CD14-positive monocyte (primary cell): ENCODE measurements around the gene OSBPL10. TPM values are rescaled to one million over a fixed set of nuclear protein-coding genes. Genes with fewer than 3 reads are reported as not detected.

Source experiments
- DNase-seq, 3 donors: peaks; one replicate each; pipeline ENCODE4 v3.0.0-alpha.2; 2011 to 2022
- H2AFZ ChIP-seq: 2 replicates; pipeline ENCODE4 v1.6.0; 2012; ENCODE audit warnings: mild to moderate bottlenecking, low read depth, low read length, inconsistent platforms; ENCODE audit not compliant: insufficient read depth, poor library complexity, severe bottlenecking
- H3K27ac ChIP-seq, 2 donors: 1 replicate in 1 of 2; 2 replicates in 1 of 2; pipeline ENCODE4 v1.5.1; 2012 to 2013; ENCODE audit warnings: low read length in 2 of 2, control low read depth in 1 of 2, inconsistent platforms in 1 of 2, low read depth in 1 of 2, mild to moderate bottlenecking in 1 of 2
- H3K27me3 ChIP-seq, 2 donors: one replicate each; pipeline versions ENCODE4 v1.6.0 to v1.6.1; 2011 to 2013; ENCODE audit warnings: low read length in 2 of 2; ENCODE audit not compliant: control insufficient read depth in 2 of 2, insufficient read depth in 2 of 2
- H3K36me3 ChIP-seq, 2 donors: replicated peaks in 1 of 2; 1 replicate in 1 of 2; 2 replicates in 1 of 2; pipeline versions ENCODE4 v1.5.1 to v1.6.1; 2012 to 2013; ENCODE audit warnings: low read length in 2 of 2, control low read depth in 1 of 2, inconsistent platforms in 1 of 2, mild to moderate bottlenecking in 1 of 2; ENCODE audit not compliant: insufficient read depth in 2 of 2, control insufficient read depth in 1 of 2
- H3K4me1 ChIP-seq, 2 donors: 1 replicate in 1 of 2; 2 replicates in 1 of 2; pipeline versions ENCODE4 v1.5.1 to v1.6.1; 2012 to 2013; ENCODE audit warnings: low read length in 2 of 2, control low read depth in 1 of 2, inconsistent platforms in 1 of 2, mild to moderate bottlenecking in 1 of 2, moderate library complexity in 1 of 2; ENCODE audit not compliant: insufficient read depth in 2 of 2, control insufficient read depth in 1 of 2
- H3K4me2 ChIP-seq: replicated peaks from 2 replicates; pipeline ENCODE3; 2012; ENCODE audit warnings: low read length, moderate library complexity, mild to moderate bottlenecking; ENCODE audit not compliant: poor library complexity, severe bottlenecking; ENCODE audit errors: extremely low read depth
- H3K4me3 ChIP-seq, 3 experiments: fragments of 200-600 bp in 1 of 3; sonication (generic) in 1 of 3; replicated peaks in 1 of 3; 1 replicate in 2 of 3; 2 replicates in 1 of 3; pipeline ENCODE4 v1.5.1; 2011 to 2013; ENCODE audit warnings: low read length in 3 of 3, mild to moderate bottlenecking in 3 of 3, control low read depth in 2 of 3, low read depth in 2 of 3, inconsistent platforms in 1 of 3, moderate library complexity in 1 of 3
- H3K79me2 ChIP-seq: 2 replicates; pipeline ENCODE4 v1.6.0; 2012; ENCODE audit warnings: mild to moderate bottlenecking, control low read depth, inconsistent platforms, low read length, moderate library complexity; ENCODE audit not compliant: insufficient read depth
- H3K9ac ChIP-seq: 2 replicates; pipeline ENCODE4 v1.6.0; 2017; ENCODE audit warnings: low read length, mild to moderate bottlenecking; ENCODE audit not compliant: insufficient read depth, poor library complexity, severe bottlenecking
- H3K9me3 ChIP-seq, 2 donors: replicated peaks in 1 of 2; 1 replicate in 1 of 2; 2 replicates in 1 of 2; pipeline versions ENCODE4 v1.5.1 to v1.6.1; 2012 to 2013; ENCODE audit warnings: low read length in 2 of 2, control low read depth in 1 of 2; ENCODE audit not compliant: control insufficient read depth in 1 of 2, insufficient read depth in 1 of 2
- H4K20me1 ChIP-seq: 2 replicates; pipeline ENCODE4 v1.6.0; 2012; ENCODE audit warnings: mild to moderate bottlenecking, low read length, control low read depth, moderate library complexity; ENCODE audit not compliant: insufficient read depth
- H3K27ac Mint-ChIP-seq, 7 donors: one replicate each; pipeline ENCODE4 v1.8.0; 2020; ENCODE audit warnings: mild to moderate bottlenecking in 7 of 7, mixed read lengths in 7 of 7, moderate library complexity in 6 of 7, inconsistent platforms in 2 of 7
- H3K27me3 Mint-ChIP-seq, 3 donors: one replicate each; pipeline ENCODE4 v1.8.0; 2021 to 2022; ENCODE audit warnings: low read depth in 3 of 3, mild to moderate bottlenecking in 3 of 3, mixed read lengths in 3 of 3, moderate library complexity in 3 of 3, inconsistent platforms in 1 of 3
- H3K36me3 Mint-ChIP-seq, 2 donors: one replicate each; pipeline ENCODE4 v1.8.0; 2020; ENCODE audit warnings: mixed read lengths in 2 of 2, inconsistent platforms in 1 of 2, mild to moderate bottlenecking in 1 of 2
- H3K4me1 Mint-ChIP-seq: one replicate; pipeline ENCODE4 v1.8.0; 2020; ENCODE audit warnings: mild to moderate bottlenecking, mixed read lengths
- H3K4me3 Mint-ChIP-seq, 2 donors: one replicate each; pipeline ENCODE4 v1.8.0; 2020; ENCODE audit warnings: mild to moderate bottlenecking in 2 of 2, mixed read lengths in 2 of 2, moderate library complexity in 1 of 2
- H3K9me3 Mint-ChIP-seq, 7 donors: one replicate each; pipeline ENCODE4 v1.8.0; 2020 to 2022; ENCODE audit warnings: mixed read lengths in 7 of 7, mild to moderate bottlenecking in 6 of 7, moderate library complexity in 6 of 7, inconsistent platforms in 2 of 7
- CTCF ChIP-seq: fragments of 200-600 bp; IDR thresholded peaks from one replicate; pipeline ENCODE4 v1.8.0; 2022; ENCODE audit warnings: antibody characterized with exemption, mild to moderate bottlenecking
- WGBS: methylation state at CpG from one replicate; pipeline ENCODE4 v1.1.5; 2013; ENCODE audit warnings: missing lambda C conversion rate; ENCODE audit not compliant: insufficient coverage; 5-methylcytosine and 5-hydroxymethylcytosine counted together
- intact Hi-C, 2 donors: fragments of 100-400 bp; cut with micrococcal nuclease; formaldehyde crosslinking; loops; one replicate each; pipeline versions ENCODE4 v1.15.0 to v1.15.1; 2023
- polyA plus RNA-seq, 3 donors: library from polyadenylated mRNA; depleted of rRNA in 1 of 3; unstranded in 2 of 3; stranded (reverse) in 1 of 3; fragments of 300-500 nt in 2 of 3; fragments of >200 nt in 1 of 3; fragmentation: Illumina TruSeq in 2 of 3; gene quantifications; 1 replicate in 2 of 3; 2 replicates in 1 of 3; pipeline ENCODE4 v1.2.3, GENCODE V29; 2012 to 2021

Gene OSBPL10
- polyA plus RNA-seq, 3 donors = 0.03 TPM; not detected in 2

- no peaks in the 10 kb centered on the region for H3K9me3 Mint-ChIP-seq
- H3K9ac ChIP-seq = no peak overlapping the region
- no peaks in the 10 kb centered on the region for H3K36me3 Mint-ChIP-seq
- WGBS = 83% methylated on average over 3 of the region's 5 CpGs
- no peak overlapping the region for H3K4me3 ChIP-seq
- H3K79me2 ChIP-seq = no peaks in the 10 kb centered on the region
- H3K4me1 Mint-ChIP-seq = no peaks in the 10 kb centered on the region
- no peak overlapping the region for H3K4me3 Mint-ChIP-seq
- no peak overlapping the region for H3K27ac ChIP-seq
- H3K9me3 ChIP-seq = no peaks in the 10 kb centered on the region
- no peak for TF ChIP-seq CTCF
- H4K20me1 ChIP-seq = no peaks in the 10 kb centered on the region
- H3K27me3 Mint-ChIP-seq = peaks cover 0 to 4% (median 0%) of the 10 kb centered on the region in 3 donors
- H3K27ac Mint-ChIP-seq = no peak overlapping the region
- DNase-seq = no peak
- no peaks in the 10 kb centered on the region for H3K36me3 ChIP-seq
- intact Hi-C loops = no loop called here
- H3K27me3 ChIP-seq = no peaks in the 10 kb centered on the region
- H3K4me2 ChIP-seq = no peak overlapping the region
- H3K4me1 ChIP-seq = no peaks in the 10 kb centered on the region
- H2AFZ ChIP-seq = no peak overlapping the region
These were observed 148.5 kb downstream of the OSBPL10 start for GRCh38 chr3:31832551-31832950.

- Histone ChIP-seq H3K9me3 (no peaks in the 10 kb centered on the region), H3K4me3 (no peak overlapping the region), H3K79me2 (no peaks in the 10 kb centered on the region), H2AFZ (no peak overlapping the region), H3K9ac (no peak overlapping the region), H3K27ac (no peak overlapping the region), H3K27me3 (no peaks in the 10 kb centered on the region), H3K4me1 (no peaks in the 10 kb centered on the region), H3K4me2 (no peak overlapping the region), H3K36me3 (no peaks in the 10 kb centered on the region), H4K20me1 (no peaks in the 10 kb centered on the region)
- TF ChIP-seq CTCF = no peak
- H3K4me1 Mint-ChIP-seq = no peaks in the 10 kb centered on the region
- H3K36me3 Mint-ChIP-seq = no peaks in the 10 kb centered on the region
- H3K4me3 Mint-ChIP-seq = no peak overlapping the region
- intact Hi-C loops = no loop called here
- WGBS = 93% methylated on average over 2 of the region's 4 CpGs
- no peak for DNase-seq
- peaks cover 0 to 4% (median 0%) of the 10 kb centered on the region in 3 donors for H3K27me3 Mint-ChIP-seq
- no peak overlapping the region for H3K27ac Mint-ChIP-seq
- no peaks in the 10 kb centered on the region for H3K9me3 Mint-ChIP-seq
These were observed 149.5 kb downstream of the OSBPL10 start for GRCh38 chr3:31831591-31831990.
